GM12864 (cell line): ENCODE data around the gene LRIT2.

Experiments
- DNase-seq: peaks from one replicate; pipeline ENCODE4 v3.0.0-alpha.2; 2011; ENCODE audit warnings: low read depth
- H3K4me3 ChIP-seq: 2 replicates; pipeline ENCODE4 v1.5.1; 2011; ENCODE audit warnings: mild to moderate bottlenecking, low read depth, low read length, control low read depth
- TF ChIP-seq, protein P1 (sequence below): IDR thresholded peaks from 2 replicates; pipeline ENCODE4 v1.5.1; 2011; ENCODE audit warnings: low read depth, mild to moderate bottlenecking, moderate library complexity, low read length, control low read depth, inconsistent platforms; ENCODE audit errors: missing control alignments

The LRIT2 gene

DNA sequence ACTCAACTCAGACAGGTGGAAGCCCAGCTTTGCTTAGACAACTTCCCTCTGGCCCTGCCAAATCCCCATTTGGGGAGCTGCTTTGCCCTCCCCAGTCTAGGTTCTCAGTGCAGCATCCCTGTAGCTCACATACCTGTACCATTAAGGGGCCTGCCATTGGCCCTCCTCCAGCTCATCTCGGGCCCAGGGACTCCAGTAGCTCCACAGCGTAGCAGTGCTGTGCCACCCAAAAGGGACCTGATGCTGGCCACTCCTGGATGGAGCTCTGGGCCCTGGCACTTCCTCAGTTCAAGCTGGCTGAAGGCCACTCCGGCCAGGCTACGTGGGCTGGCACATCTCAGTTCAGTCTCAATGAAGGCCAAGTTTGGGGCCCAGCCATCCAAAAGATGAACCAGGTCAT is 8.6 kb upstream of the LRIT2 start:
- no peak for DNase-seq
- TF ChIP-seq, protein P1, sequence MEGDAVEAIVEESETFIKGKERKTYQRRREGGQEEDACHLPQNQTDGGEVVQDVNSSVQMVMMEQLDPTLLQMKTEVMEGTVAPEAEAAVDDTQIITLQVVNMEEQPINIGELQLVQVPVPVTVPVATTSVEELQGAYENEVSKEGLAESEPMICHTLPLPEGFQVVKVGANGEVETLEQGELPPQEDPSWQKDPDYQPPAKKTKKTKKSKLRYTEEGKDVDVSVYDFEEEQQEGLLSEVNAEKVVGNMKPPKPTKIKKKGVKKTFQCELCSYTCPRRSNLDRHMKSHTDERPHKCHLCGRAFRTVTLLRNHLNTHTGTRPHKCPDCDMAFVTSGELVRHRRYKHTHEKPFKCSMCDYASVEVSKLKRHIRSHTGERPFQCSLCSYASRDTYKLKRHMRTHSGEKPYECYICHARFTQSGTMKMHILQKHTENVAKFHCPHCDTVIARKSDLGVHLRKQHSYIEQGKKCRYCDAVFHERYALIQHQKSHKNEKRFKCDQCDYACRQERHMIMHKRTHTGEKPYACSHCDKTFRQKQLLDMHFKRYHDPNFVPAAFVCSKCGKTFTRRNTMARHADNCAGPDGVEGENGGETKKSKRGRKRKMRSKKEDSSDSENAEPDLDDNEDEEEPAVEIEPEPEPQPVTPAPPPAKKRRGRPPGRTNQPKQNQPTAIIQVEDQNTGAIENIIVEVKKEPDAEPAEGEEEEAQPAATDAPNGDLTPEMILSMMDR: no peak
- no peak overlapping the region for H3K4me3 ChIP-seq

DNA sequence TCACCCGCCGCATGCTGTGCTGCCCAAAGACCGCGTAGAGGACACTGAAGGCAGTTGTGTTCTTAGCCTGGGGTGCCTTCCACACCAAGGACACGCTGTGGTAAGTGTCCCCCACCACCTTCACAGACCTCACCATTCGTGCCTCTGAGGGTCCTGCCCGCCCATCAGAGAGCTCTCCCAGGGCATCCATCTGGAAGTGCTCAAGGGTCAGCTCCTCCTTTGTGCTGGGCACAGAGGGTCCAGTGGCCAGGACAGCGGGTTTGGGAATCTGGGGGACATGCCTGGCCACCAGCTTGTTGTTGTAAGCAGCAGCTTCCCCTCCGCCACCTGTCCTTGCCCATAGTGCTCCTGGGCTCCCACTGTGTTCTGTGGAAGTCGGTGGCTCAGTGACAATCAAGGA is 7.0 kb upstream of the LRIT2 start:
- H3K4me3 ChIP-seq: no peak overlapping the region
- DNase-seq: no peak
- TF ChIP-seq, protein P1: no peak

DNA sequence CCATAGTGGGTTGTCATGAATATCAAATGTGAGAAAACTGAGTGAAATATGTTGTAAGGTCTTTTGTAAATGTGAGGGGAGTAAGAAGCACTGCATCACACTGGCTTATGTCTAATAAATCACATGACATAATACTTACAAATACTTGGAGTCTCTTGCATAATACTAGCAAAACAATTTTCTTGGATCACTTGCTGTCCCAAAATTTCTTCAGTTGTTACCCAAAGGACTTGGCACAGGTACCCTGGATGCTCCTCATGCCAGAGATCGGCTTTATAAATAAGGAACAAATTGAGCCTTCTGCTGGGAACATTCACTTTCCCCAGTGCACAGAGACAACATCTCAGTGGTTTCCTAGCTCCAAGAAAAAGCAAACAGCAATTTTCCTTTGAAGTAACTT is 5.0 kb upstream of the LRIT2 start:
- TF ChIP-seq, protein P1: no peak
- H3K4me3 ChIP-seq: no peak overlapping the region
- no peak for DNase-seq

DNA sequence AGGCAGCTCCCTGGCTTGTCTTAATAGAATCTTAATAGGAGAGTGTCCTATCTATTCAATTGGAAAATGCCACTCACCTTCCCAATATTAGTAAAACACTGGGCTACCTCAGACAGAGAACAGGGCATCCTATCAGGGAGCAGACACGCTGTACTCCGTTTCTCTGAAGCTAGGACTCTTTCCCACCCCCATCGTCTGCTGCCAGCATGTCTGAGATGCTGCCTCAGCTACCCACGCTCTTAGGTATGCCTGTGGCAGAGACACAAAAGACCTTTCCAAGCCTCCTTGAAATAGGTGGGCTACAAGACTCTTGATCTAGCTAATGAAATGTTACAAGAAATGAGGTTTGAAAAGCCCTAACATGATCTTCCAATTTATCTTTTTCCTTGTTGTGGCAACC is 2.5 kb upstream of the LRIT2 start:
- TF ChIP-seq, protein P1: no peak
- no peak overlapping the region for H3K4me3 ChIP-seq
- DNase-seq: no peak

DNA sequence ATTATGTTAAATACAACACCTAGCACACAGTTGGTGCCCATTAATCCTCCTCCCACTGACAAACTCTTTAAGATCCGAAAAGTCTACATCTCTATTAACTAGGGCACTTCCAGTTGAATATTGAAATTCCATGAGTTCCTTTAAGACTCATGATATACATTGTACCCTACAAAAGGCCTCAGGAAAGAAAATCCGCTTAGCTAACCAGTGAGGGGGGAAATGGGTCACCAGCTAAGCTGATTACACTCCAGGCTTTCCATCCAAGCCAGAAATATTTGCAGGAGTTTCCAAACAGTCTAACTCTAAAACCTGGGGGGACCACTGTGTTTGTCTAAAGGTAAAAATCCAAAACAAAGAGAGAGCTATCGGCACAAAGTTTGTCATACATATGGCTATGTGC is 1.3 kb upstream of the LRIT2 start:
- H3K4me3 ChIP-seq: no peak overlapping the region
- TF ChIP-seq, protein P1: no peak
- DNase-seq: no peak

DNA sequence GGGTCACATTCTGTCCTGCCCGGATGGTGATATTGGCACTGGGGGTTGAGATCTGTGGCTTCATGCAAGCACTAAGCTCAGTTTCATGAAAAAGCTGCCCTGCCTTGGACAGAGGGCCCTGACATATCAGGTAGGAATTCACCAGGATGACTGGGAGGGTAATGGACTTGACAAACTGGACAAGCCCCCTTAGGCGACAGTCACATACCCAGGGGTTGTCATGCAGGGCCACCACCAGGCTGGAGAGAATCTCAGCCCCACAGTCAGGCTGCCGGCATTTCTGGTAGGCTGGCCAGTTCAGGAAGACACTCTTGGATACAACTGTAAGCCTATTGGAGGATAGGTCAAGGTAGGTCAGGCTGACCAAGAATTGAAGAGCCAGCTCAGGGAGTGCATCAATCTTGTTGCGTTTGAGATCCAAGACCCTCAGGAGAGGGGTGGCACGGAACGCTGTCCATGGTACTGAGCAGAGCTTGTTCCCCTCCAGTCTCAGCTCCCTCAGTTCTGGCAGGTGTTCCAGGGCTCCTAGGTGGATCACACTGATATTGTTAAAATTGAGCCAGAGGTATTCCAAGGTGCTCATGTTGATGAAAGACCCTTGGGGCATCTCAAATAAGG is 824 bp downstream of the LRIT2 start:
- no peak for DNase-seq
- TF ChIP-seq, protein P1: no peak
- H3K4me3 ChIP-seq: no peak overlapping the region

DNA sequence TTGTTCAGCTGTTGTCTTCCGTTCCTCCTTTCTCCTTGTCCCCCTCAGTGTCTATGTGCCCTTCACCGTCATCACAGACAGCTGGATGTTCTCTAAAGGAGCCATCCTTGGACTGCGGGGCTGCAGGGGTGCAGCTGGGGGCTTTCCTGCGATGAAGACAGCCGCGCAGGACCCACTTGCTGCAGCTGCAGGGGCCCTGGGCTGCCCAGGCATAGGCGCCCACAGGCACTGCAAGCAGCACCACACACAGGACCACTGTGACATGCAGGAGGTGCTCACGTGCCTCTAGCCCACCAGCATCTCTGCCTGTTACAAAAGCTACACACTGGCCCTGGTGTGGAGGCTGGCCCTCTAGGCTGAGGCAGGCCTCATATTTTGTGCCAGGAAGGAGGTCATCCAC is 3.4 kb downstream of the LRIT2 start:
- H3K4me3 ChIP-seq: no peak overlapping the region
- TF ChIP-seq, protein P1: no peak
- no peak for DNase-seq
